C4-2B (cell line): ENCODE results near the gene MEGF11.

ENCODE experiments used
- H3K27ac ChIP-seq: fragments of 450-650 bp; 2 replicates; pipeline ENCODE4 v1.5.1; 2017
- ZFX ChIP-seq: fragments of 450-650 bp; IDR thresholded peaks from 2 replicates; pipeline ENCODE4 v1.6.1; 2017
- TF ChIP-seq, protein P1 (sequence below): fragments of 450-650 bp; conservative IDR thresholded peaks from 2 replicates; pipeline ENCODE4 v1.5.1; 2017; ENCODE audit warnings: mild to moderate bottlenecking

Gene MEGF11

DNA sequence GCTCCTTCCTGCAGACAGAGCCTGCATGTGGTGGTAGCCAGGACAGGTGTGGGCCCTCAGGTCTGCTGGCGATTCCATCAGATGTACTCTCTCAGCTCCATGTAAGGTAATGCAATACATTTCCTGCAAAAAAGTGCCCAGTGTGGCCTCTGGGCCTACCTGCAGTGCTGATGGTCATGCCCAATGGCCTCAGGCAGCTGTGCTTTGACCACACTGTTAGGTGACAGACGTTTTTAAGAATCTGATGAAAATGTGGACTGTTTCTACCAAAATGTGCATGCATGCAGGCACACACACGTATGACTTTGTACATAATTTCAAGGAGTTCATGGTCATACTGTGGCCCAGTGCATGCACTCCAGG, 231.4 kb downstream of the MEGF11 start:
- TF ChIP-seq ZFX = no peak
- TF ChIP-seq, protein P1, sequence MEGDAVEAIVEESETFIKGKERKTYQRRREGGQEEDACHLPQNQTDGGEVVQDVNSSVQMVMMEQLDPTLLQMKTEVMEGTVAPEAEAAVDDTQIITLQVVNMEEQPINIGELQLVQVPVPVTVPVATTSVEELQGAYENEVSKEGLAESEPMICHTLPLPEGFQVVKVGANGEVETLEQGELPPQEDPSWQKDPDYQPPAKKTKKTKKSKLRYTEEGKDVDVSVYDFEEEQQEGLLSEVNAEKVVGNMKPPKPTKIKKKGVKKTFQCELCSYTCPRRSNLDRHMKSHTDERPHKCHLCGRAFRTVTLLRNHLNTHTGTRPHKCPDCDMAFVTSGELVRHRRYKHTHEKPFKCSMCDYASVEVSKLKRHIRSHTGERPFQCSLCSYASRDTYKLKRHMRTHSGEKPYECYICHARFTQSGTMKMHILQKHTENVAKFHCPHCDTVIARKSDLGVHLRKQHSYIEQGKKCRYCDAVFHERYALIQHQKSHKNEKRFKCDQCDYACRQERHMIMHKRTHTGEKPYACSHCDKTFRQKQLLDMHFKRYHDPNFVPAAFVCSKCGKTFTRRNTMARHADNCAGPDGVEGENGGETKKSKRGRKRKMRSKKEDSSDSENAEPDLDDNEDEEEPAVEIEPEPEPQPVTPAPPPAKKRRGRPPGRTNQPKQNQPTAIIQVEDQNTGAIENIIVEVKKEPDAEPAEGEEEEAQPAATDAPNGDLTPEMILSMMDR = no peak
- H3K27ac ChIP-seq = no peak overlapping the region

DNA sequence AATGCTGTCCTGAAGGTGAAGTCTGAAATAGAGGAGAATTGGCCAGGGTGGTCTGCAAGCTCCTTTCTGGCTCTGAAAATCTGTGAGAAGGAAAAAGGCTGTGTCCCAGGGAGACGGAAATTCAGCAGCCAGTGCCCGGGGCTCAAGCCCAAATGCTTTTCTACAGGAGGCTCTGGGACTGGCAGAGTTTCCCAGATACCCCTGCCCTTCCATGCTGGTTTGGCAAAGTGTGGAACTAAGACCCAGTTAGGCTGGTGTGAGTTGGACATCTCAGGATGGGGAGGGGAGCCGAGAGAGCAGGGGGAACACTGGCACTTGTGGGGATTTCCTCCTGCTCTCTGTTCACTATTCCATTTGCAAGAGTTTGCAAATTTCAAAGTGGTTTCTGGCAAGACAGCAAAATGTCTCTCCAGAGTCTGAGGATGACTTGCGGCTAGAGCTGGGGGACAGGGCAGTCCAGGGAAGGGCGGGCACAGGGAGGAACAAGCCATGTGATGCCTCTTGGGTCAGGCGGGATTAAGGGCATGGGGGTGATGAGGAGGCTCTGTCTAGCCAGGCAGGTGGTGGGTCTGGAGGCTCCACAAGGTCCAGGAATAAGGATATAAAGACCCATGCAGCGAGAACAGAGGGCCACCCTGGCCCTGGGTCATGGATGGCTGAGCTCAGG, 231.9 kb downstream of the MEGF11 start:
- TF ChIP-seq, protein P1 = no peak
- TF ChIP-seq ZFX = no peak
- no peak overlapping the region for H3K27ac ChIP-seq

GRCh38 chr15:66019826-66020398, 233.6 kb downstream of the MEGF11 start:
- H3K27ac ChIP-seq = no peak overlapping the region
- TF ChIP-seq, protein P1 = no peak
- TF ChIP-seq ZFX = no peak

DNA sequence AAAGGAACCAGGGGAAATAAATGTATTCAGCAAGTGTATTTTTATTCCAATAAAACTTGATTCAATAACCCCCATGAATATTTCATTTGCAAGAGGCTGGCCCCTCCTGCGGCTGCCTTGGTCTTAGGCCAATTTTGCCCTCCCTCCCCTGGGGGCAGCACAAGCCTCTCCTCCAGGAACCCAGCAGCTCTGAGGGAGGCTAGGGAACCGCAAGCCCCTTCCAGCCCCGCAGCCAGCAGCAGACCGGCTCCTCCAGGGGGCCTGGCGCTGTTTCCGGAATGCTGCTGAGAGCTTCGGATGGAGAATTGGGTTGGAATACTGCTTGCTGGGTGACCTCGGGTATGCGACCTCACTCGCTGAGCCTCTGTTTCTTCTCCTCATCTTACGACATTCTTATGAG, 234.2 kb downstream of the MEGF11 start:
- H3K27ac ChIP-seq = no peak overlapping the region
- TF ChIP-seq ZFX = no peak
- TF ChIP-seq, protein P1 = no peak

DNA sequence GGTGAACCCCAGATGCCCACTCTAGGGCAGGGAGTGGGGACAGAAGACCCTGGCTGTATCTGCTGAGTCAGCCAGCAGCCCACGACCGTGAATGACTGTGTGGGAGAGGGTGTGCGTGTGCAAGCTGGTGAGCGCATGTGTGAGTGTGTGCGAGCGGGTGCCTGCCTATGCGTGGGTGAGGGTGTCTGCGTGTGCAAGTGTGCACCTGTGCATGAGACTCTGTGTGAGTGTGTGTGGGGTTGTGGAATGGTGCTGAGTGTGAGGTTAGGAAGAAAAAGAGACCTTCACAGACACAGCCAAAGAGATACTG, 235.1 kb downstream of the MEGF11 start:
- no peak overlapping the region for H3K27ac ChIP-seq
- TF ChIP-seq ZFX = no peak
- TF ChIP-seq, protein P1 = no peak

DNA sequence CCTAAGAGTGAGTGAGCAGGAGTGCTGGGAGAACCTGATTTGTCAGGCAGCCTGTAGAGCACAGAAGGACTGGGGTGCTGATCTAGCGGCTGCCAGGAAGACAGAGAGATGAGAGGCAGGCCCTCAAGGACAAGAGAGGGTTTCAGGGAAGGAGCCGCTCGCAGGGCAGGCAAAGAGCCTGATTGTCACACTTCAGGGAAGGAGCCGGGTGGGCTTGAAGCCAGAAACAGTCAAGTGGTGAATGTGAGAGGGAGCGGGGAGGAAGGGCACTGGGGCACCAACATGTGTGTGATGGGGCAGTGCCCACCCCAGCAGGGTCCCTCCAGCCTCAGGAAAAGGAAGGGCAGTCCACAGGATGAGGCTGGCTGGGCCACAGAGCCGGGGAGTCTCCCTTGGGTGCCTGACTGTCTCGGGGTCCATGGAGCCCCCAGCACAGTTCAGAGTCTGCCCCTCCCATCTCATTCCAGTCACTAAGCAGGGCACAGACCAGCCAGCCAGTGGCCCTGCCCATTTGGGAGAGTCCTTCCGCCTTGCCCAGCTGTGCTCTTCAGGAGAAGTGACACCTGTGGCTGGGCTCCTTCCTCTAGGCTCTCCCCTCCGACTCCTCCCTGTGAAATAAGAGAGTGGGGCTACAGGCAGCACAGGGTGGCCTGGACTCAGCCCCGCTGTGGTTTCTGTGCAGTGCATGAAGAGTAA, 235.6 kb downstream of the MEGF11 start:
- TF ChIP-seq ZFX = no peak
- TF ChIP-seq, protein P1 = no peak
- no peak overlapping the region for H3K27ac ChIP-seq

DNA sequence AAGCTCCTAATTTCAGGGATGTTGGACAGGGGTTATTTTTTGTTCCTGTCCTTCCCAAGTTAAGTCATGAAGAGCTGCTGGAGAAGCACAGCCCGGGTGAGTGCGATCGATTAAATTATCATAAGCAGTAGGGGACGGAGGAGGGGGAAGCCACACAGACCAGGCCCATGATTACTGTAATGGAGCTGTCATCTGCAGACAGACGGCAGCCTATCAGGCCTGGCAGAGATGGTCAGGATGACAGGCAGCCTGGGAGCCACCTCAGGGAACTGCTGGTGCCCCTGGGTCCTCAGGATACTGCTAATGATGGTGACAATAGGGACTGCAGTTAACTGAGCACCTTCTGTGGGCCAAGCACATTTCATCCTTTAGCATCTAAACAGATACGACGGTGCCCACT, 236.6 kb downstream of the MEGF11 start:
- no peak overlapping the region for H3K27ac ChIP-seq
- TF ChIP-seq, protein P1 = no peak
- TF ChIP-seq ZFX = no peak
